Brain microvascular endothelial cell (primary cell): ENCODE data around the gene MCC.
A peak's percentile ranks its signal among the peaks of the same experiment; 100 is the strongest.

Experiments used
- DNase-seq: peaks from one replicate; pipeline ENCODE4 v3.0.0-alpha.2; 2020
- H3K27ac ChIP-seq: fragments of 250-450 bp; sonication (Bioruptor Pico); 2 replicates; pipeline ENCODE4 v1.5.1; 2020; ENCODE audit warnings: mild to moderate bottlenecking, moderate library complexity
- H3K27me3 ChIP-seq: fragments of 250-450 bp; sonication (Bioruptor Pico); replicated peaks from 2 replicates; pipeline ENCODE4 v1.5.1; 2020; ENCODE audit warnings: mild to moderate bottlenecking
- H3K36me3 ChIP-seq: fragments of 250-450 bp; sonication (Bioruptor Pico); replicated peaks from 2 replicates; pipeline ENCODE4 v1.5.1; 2020; ENCODE audit warnings: mild to moderate bottlenecking
- H3K4me3 ChIP-seq: 2 replicates; pipeline ENCODE4 v1.5.1; 2011; ENCODE audit warnings: low read depth, mild to moderate bottlenecking, control low read depth, low read length, moderate library complexity
- CTCF ChIP-seq: IDR thresholded peaks from 2 replicates; pipeline ENCODE4 v1.5.1; 2011; ENCODE audit warnings: low read depth, mild to moderate bottlenecking, moderate library complexity, low read length, control low read depth, inconsistent platforms; ENCODE audit errors: missing control alignments
- in situ Hi-C: cut with HindIII; loops from 2 replicates; pipeline ENCODE4 v1.10.0; 2017; ENCODE audit warnings: low sequenced_read_pairs, low pct_ligation_motif_present

Gene MCC

GRCh38 chr5:113337515-113338415 lies 150.5 kb downstream of the MCC start:
- in situ Hi-C loops = loop anchor here (25.0 kb wide), 1 partner anchor 175 kb away; the partner anchor contains the start of gene YTHDC2

GRCh38 chr5:113336975-113337374 lies 151.3 kb downstream of the MCC start:
- Histone ChIP-seq H3K4me3 (no peak overlapping the region), H3K27me3 (no peaks in the 10 kb centered on the region), H3K36me3 (no peaks in the 10 kb centered on the region), H3K27ac (no peak overlapping the region)
- in situ Hi-C loops = loop anchor here (25.0 kb wide), 1 partner anchor 175 kb away; the partner anchor contains the start of gene YTHDC2
- DNase-seq = peak; percentile 62
- peak; percentile 70 for TF ChIP-seq CTCF

More at GRCh38 chr5:113337515-113338415, 150.5 kb downstream of the MCC start:
- H3K36me3 ChIP-seq = no peaks in the 10 kb centered on the region
- H3K27me3 ChIP-seq = no peaks in the 10 kb centered on the region
- H3K27ac ChIP-seq = no peak overlapping the region
- no peak for DNase-seq
- no peak for TF ChIP-seq CTCF
- H3K4me3 ChIP-seq = no peak overlapping the region

- H3K36me3 ChIP-seq = no peaks in the 10 kb centered on the region
- no peak for DNase-seq
- H3K4me3 ChIP-seq = no peak overlapping the region
- H3K27me3 ChIP-seq = no peaks in the 10 kb centered on the region
- in situ Hi-C loops = loop anchor here (25.0 kb wide), 1 partner anchor 179 kb away; the partner anchor contains the start of gene YTHDC2
- TF ChIP-seq CTCF = no peak
- no peak overlapping the region for H3K27ac ChIP-seq
These were observed 154.8 kb downstream of the MCC start for GRCh38 chr5:113333411-113333810.

GRCh38 chr5:113331209-113331551 lies 157.1 kb downstream of the MCC start:
- DNase-seq = peak; percentile 40
- TF ChIP-seq CTCF = no peak
- no peaks in the 10 kb centered on the region for H3K27me3 ChIP-seq
- H3K4me3 ChIP-seq = no peak overlapping the region
- in situ Hi-C loops = loop anchor here (25.0 kb wide), 1 partner anchor 181 kb away; the partner anchor contains the start of gene YTHDC2
- H3K36me3 ChIP-seq = no peaks in the 10 kb centered on the region
- no peak overlapping the region for H3K27ac ChIP-seq

GRCh38 chr5:113330533-113331208 lies 157.6 kb downstream of the MCC start:
- Histone ChIP-seq H3K27ac (no peak overlapping the region), H3K27me3 (no peaks in the 10 kb centered on the region), H3K36me3 (no peaks in the 10 kb centered on the region), H3K4me3 (no peak overlapping the region)
- peak; percentile 44 for TF ChIP-seq CTCF
- in situ Hi-C loops = loop anchor here (25.0 kb wide), 1 partner anchor 182 kb away; the partner anchor contains the start of gene YTHDC2
- DNase-seq = peak; percentile 21
